Activated CD8-positive, alpha-beta T cell treated with anti-CD3 and anti-CD28 coated beads, Interleukin-2, amount 10 ng/mL, durations not matched to agents 7 days and 5 days (primary cell): ENCODE results near the gene NAMPT. TPM values are rescaled to one million over a fixed set of nuclear protein-coding genes. Genes with fewer than 3 reads are reported as not detected.
"Not testable (repeated sequence)": the region's sequence is repeated elsewhere in the genome, so short reads cannot be mapped to it uniquely, and the experiment has no call there.

Experiments
- ATAC-seq: fragments of 150-1000 bp; cut with Tn5 transposase; one replicate; pipeline ENCODE4 v1.10.0; 2021; ENCODE audit warnings: moderate library complexity
- CTCF ChIA-PET: fragments of 350-600 bp; sonication (Branson Sonifier 250); formaldehyde crosslinking; loops from one replicate; lab custom pipeline; 2021; ENCODE audit warnings: antibody characterized with exemption; lab: Charles Lee
- POLR2A ChIA-PET: fragments of 350-600 bp; sonication (Branson Sonifier 250); formaldehyde crosslinking; loops from one replicate; lab custom pipeline; 2021; ENCODE audit warnings: antibody characterized with exemption; lab: Charles Lee
- DNase-seq: peaks from one replicate; pipeline ENCODE4 v3.0.0-alpha.2; 2020
- H3K27ac Mint-ChIP-seq: one replicate; pipeline ENCODE4 v1.8.0; 2021; ENCODE audit warnings: mild to moderate bottlenecking, mixed read lengths
- H3K27me3 Mint-ChIP-seq: one replicate; pipeline ENCODE4 v1.8.0; 2021; ENCODE audit warnings: low read depth, mixed read lengths
- H3K36me3 Mint-ChIP-seq: one replicate; pipeline ENCODE4 v1.8.0; 2021; ENCODE audit warnings: low read depth, mixed read lengths
- H3K4me1 Mint-ChIP-seq: one replicate; pipeline ENCODE4 v1.8.0; 2021; ENCODE audit warnings: low read depth, mixed read lengths
- H3K4me3 Mint-ChIP-seq: one replicate; pipeline ENCODE4 v1.8.0; 2021; ENCODE audit warnings: mild to moderate bottlenecking, mixed read lengths
- H3K9me3 Mint-ChIP-seq: one replicate; pipeline ENCODE4 v1.8.0; 2022; ENCODE audit warnings: mixed read lengths; ENCODE audit not compliant: insufficient read depth
- total RNA-seq, 2 experiments: library from RNA; stranded (reverse); gene quantifications; one replicate each; pipeline ENCODE4 v1.2.3, GENCODE V29; 2021

The NAMPT gene
- total RNA-seq, 2 experiments from 2014 or later, result 65.5 to 69.3 TPM

DNA sequence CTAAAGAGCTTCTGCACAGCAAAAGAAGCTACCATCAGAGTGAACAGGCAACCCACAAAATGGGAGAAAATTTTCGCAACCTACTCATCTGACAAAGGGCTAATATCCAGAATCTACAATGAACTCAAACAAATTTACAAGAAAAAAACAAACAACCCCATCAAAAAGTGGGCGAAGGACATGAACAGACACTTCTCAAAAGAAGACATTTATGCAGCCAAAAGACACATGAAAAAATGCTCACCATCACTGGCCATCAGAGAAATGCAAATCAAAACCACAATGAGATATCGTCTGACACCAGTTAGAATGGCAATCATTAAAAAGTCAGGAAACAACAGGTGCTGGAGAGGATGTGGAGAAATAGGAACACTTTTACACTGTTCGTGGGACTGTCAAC is 13.4 kb upstream of the NAMPT start:
- CTCF ChIA-PET, H3K4me1 Mint-ChIP-seq, DNase-seq, H3K27me3 Mint-ChIP-seq, ATAC-seq, H3K4me3 Mint-ChIP-seq, POLR2A ChIA-PET, H3K36me3 Mint-ChIP-seq, H3K27ac Mint-ChIP-seq: not testable (repeated sequence)
- H3K9me3 Mint-ChIP-seq, result peaks cover 23% of the 10 kb centered on the region

- Mint-ChIP-seq H3K4me3 (no peak overlapping the region), H3K27ac (no peak overlapping the region), H3K9me3 (peaks cover 9% of the 10 kb centered on the region), H3K27me3 (peaks cover 9% of the 10 kb centered on the region), H3K4me1 (peaks cover 6% of the 10 kb centered on the region), H3K36me3 (no peaks in the 10 kb centered on the region)
- ChIA-PET POLR2A (no interaction called here), CTCF (interaction anchor here (1.1 to 1.8 kb wide), 3 partner anchors 9 to 36 kb away, joined by 3 to 6 read pairs (median 3); partner anchors contain the start of gene NAMPT)
- ATAC-seq, result no peak
- DNase-seq, result no peak
Observed at GRCh38 chr7:106294334-106294733, 9.6 kb upstream of the NAMPT start.

DNA sequence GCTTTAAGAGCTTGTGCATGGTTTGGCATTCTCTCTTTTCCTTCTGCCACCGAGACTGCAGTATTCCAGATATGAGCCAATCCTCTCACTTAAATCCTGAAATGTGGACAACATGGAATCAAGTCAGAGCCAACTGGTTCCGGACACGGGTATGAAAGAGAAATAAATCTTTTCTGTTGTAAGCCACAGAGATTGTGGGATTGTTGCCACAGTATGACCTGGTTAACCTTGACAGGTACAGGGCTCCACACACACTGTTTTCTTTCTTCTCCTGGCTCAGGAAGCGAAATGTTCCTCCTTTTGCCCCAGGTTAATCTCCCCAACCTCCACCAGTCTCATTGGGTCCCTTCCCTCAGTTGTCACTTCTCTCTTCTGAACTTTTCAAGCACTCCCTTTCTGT is 6.5 kb upstream of the NAMPT start:
- ATAC-seq, result no peak
- Mint-ChIP-seq H3K36me3 (no peaks in the 10 kb centered on the region), H3K27me3 (peaks cover 9% of the 10 kb centered on the region), H3K4me3 (no peak overlapping the region), H3K9me3 (peaks cover 6% of the 10 kb centered on the region), H3K4me1 (peaks cover 7% of the 10 kb centered on the region), H3K27ac (no peak overlapping the region)
- CTCF ChIA-PET, result interaction anchor here (1.2 kb wide), 1 partner anchor 12 kb away, joined by 4 read pairs; no protein-coding TSS in a partner anchor
- no peak for DNase-seq
- POLR2A ChIA-PET, result no interaction called here

GRCh38 chr7:106290319-106290718 is 5.5 kb upstream of the NAMPT start:
- peaks cover 9% of the 10 kb centered on the region for H3K27me3 Mint-ChIP-seq
- ChIA-PET POLR2A (no interaction called here), CTCF (interaction anchor here (1.2 to 1.4 kb wide), 2 partner anchors 11 to 123 kb away, joined by 3 to 4 read pairs; no protein-coding TSS in a partner anchor)
- ATAC-seq, result no peak
- no peak for DNase-seq
- H3K27ac Mint-ChIP-seq, result no peak overlapping the region
- H3K36me3 Mint-ChIP-seq, result no peaks in the 10 kb centered on the region
- H3K4me3 Mint-ChIP-seq, result no peak overlapping the region
- peaks cover 6% of the 10 kb centered on the region for H3K9me3 Mint-ChIP-seq
- peaks cover 14% of the 10 kb centered on the region for H3K4me1 Mint-ChIP-seq

DNA sequence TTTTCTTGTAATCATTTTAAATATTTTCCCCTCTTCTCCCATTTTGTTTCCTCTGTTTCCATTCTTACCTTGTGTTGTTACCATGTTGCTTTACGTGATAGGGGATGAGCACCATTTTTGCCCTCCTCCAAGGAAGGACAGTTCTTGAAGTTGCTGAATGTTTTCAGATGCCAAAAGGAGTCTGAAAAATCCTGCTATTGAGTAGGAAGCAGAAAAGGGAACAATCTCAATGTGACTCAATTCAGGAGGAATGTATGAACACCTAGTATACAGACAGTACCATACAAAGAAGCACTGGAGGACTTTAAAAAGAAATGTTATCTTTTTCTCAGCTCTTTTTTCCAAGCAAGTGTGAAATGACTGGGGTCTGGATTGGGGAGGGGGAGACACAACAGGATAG is 5.1 kb upstream of the NAMPT start:
- Mint-ChIP-seq H3K27ac (no peak overlapping the region), H3K27me3 (peaks cover 9% of the 10 kb centered on the region), H3K9me3 (peaks cover 6% of the 10 kb centered on the region), H3K4me1 (peaks cover 14% of the 10 kb centered on the region), H3K36me3 (no peaks in the 10 kb centered on the region), H3K4me3 (no peak overlapping the region)
- ChIA-PET CTCF (interaction anchor here (1.2 to 1.4 kb wide), 2 partner anchors 11 to 123 kb away, joined by 3 to 4 read pairs; no protein-coding TSS in a partner anchor), POLR2A (no interaction called here)
- no peak for ATAC-seq
- DNase-seq, result no peak

DNA sequence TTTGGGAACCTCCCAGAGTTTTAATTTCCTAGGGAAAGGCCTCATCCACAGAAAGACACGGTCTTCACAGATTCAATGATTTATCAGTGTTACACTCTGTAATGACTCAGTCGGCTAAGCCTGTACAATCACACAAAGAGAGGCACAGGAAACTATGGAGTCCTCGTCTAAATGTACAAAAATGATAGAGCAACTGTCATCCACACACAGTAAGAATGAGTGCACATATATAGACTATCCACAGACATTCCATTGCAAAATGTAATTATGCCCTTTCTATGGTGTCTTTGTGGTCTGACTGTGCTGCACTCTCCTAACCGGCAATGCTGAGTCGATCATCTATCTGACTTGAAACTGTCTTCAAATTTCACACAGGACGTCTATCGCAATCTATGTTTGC is 3.5 kb upstream of the NAMPT start:
- Mint-ChIP-seq H3K4me3 (no peak overlapping the region), H3K4me1 (peaks cover 19% of the 10 kb centered on the region), H3K9me3 (no peaks in the 10 kb centered on the region), H3K27me3 (peaks cover 9% of the 10 kb centered on the region), H3K27ac (no peak overlapping the region), H3K36me3 (peaks cover 4% of the 10 kb centered on the region)
- ChIA-PET POLR2A (no interaction called here), CTCF (interaction anchor here (1.0 kb wide), 1 partner anchor 112 kb away, joined by 4 read pairs; no protein-coding TSS in a partner anchor)
- no peak for ATAC-seq
- no peak for DNase-seq

GRCh38 chr7:106287786-106288185 is 3.0 kb upstream of the NAMPT start:
- CTCF ChIA-PET, result interaction anchor here (1.0 kb wide), 1 partner anchor 111 kb away, joined by 4 read pairs; no protein-coding TSS in a partner anchor
- Mint-ChIP-seq H3K4me1 (peaks cover 18% of the 10 kb centered on the region), H3K9me3 (no peaks in the 10 kb centered on the region), H3K27ac (no peak overlapping the region), H3K36me3 (peaks cover 4% of the 10 kb centered on the region), H3K4me3 (no peak overlapping the region), H3K27me3 (peaks cover 9% of the 10 kb centered on the region)
- no peak for ATAC-seq
- DNase-seq, result no peak
- POLR2A ChIA-PET, result no interaction called here

GRCh38 chr7:106285855-106286492 is 1.2 kb upstream of the NAMPT start:
- ATAC-seq (no peak), DNase-seq (peak; percentile 32)
- POLR2A ChIA-PET, result interaction anchor here (0.6 to 3.6 kb wide), 7 partner anchors 13 to 476 kb away, joined by 3 to 33 read pairs (median 6); no protein-coding TSS in a partner anchor
- Mint-ChIP-seq H3K36me3 (peaks cover 4% of the 10 kb centered on the region), H3K4me1 (peaks cover 35% of the 10 kb centered on the region), H3K9me3 (no peaks in the 10 kb centered on the region), H3K4me3 (peak overlapping the region; percentile 97), H3K27me3 (peaks cover 9% of the 10 kb centered on the region), H3K27ac (peak overlapping the region; percentile 99)
- CTCF ChIA-PET, result interaction anchor here (1.1 to 1.3 kb wide), 2 partner anchors 9 to 375 kb away, joined by 3 to 6 read pairs; partner anchors contain the start of gene CCDC71L

GRCh38 chr7:106285051-106285854 is 470 bp upstream of the NAMPT start:
- peaks cover 4% of the 10 kb centered on the region for H3K36me3 Mint-ChIP-seq
- H3K4me1 Mint-ChIP-seq, result peaks cover 42% of the 10 kb centered on the region
- peaks cover 5% of the 10 kb centered on the region for H3K27me3 Mint-ChIP-seq
- no peaks in the 10 kb centered on the region for H3K9me3 Mint-ChIP-seq
- ChIA-PET POLR2A (interaction anchor here (0.7 to 3.6 kb wide), 15 partner anchors 12 to 1328 kb away, joined by 3 to 33 read pairs (median 4); partner anchors contain the start of gene HBP1), CTCF (interaction anchor here (0.6 to 1.3 kb wide), 7 partner anchors 10 to 375 kb away, joined by 3 to 6 read pairs (median 3); partner anchors contain the start of gene CCDC71L)
- peak; percentile 96 for DNase-seq
- peak overlapping the region; percentile 97 for H3K4me3 Mint-ChIP-seq
- H3K27ac Mint-ChIP-seq, result peak overlapping the region; percentile 99
- ATAC-seq, result peak; percentile 83

DNA sequence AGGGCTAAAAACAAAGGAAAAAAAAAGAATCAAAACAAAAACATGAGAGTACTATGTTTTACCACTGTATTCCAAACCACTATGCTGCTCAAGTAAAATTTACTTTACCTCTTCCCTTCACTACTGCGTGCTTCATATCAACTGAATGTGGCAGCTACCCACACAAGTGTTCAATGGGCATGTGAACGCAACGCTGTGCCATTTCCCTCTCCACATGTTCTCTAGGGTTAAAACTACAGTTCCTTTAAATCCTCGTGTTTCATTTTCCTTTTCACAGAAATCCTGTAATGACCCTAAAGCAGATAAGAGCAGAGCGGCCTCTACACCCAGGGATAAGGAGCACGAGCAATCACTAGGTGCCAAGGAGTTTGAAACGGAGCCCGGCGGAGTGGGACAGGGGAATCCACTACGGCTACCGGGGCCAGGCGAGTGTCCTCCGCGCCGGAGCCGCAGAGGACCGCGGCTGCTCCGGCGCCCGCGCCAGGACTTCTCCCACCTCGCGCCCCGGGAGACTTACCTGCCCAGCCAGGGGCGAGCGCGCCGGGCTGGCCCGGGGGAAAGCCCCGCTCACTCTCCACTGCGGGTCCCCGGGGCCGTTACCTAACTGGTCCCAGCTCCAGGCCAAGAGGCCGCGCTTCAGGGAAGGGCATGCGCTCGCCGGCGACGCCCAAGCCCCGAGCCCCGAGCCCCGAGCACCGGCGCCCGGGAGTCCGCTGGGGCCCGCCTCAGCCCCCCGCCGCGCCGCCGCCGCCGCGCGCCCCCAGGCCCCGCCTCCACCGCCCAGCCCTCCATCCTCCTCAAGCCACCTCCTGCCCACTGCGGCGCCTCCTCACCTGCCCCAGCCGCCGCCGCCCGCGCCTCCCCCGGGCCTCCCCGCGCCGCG is 711 bp downstream of the NAMPT start:
- Mint-ChIP-seq H3K4me3 (peak overlapping the region; percentile 97), H3K27ac (peak overlapping the region; percentile 99), H3K27me3 (no peaks in the 10 kb centered on the region), H3K9me3 (no peaks in the 10 kb centered on the region), H3K36me3 (peaks cover 9% of the 10 kb centered on the region), H3K4me1 (peaks cover 54% of the 10 kb centered on the region)
- ChIA-PET POLR2A (interaction anchor here (0.8 to 3.6 kb wide), 14 partner anchors 9 to 1327 kb away, joined by 3 to 33 read pairs (median 4); partner anchors contain the start of gene HBP1), CTCF (interaction anchor here (0.8 kb wide), 1 partner anchor 178 kb away, joined by 3 read pairs; no protein-coding TSS in a partner anchor)
- DNase-seq (peak; percentile 60), ATAC-seq (peak; percentile 50)

GRCh38 chr7:106283501-106283830 is 1.3 kb downstream of the NAMPT start:
- H3K4me1 Mint-ChIP-seq, result peaks cover 58% of the 10 kb centered on the region
- no peaks in the 10 kb centered on the region for H3K9me3 Mint-ChIP-seq
- peaks cover 13% of the 10 kb centered on the region for H3K36me3 Mint-ChIP-seq

More at GRCh38 chr7:106283501-106283830, 1.3 kb downstream of the NAMPT start:
- DNase-seq (no peak), ATAC-seq (no peak)
- CTCF ChIA-PET, result interaction anchor here (0.8 kb wide), 1 partner anchor 179 kb away, joined by 3 read pairs; no protein-coding TSS in a partner anchor
- H3K27me3 Mint-ChIP-seq, result no peaks in the 10 kb centered on the region
- H3K27ac Mint-ChIP-seq, result peak overlapping the region; percentile 87
- H3K4me3 Mint-ChIP-seq, result peak overlapping the region; percentile 83
- POLR2A ChIA-PET, result interaction anchor here (0.9 to 3.6 kb wide), 3 partner anchors 13 to 315 kb away, joined by 4 to 33 read pairs (median 4); no protein-coding TSS in a partner anchor
